Naive B cell (primary cell): ENCODE measurements around the gene SYCP3. TPM values are rescaled to one million over a fixed set of nuclear protein-coding genes. Genes with fewer than 3 reads are reported as not detected.
"Not testable (repeated sequence)": the region's sequence is repeated elsewhere in the genome, so short reads cannot be mapped to it uniquely, and the experiment has no call there.

Experiments used
- ATAC-seq, 2 donors: fragments of 150-1000 bp; cut with Tn5 transposase; 2 replicates each; pipeline ENCODE4 v1.10.0; 2021; ENCODE audit warnings: low read depth in 2 of 2, mild to moderate bottlenecking in 2 of 2, moderate library complexity in 2 of 2
- DNase-seq: peaks from one replicate; pipeline ENCODE4 v3.0.0; 2022
- H3K27ac Mint-ChIP-seq, 6 donors: one replicate each; pipeline ENCODE4 v1.8.0; 2020 to 2022; ENCODE audit warnings: mild to moderate bottlenecking in 6 of 6, mixed read lengths in 6 of 6, moderate library complexity in 5 of 6, inconsistent platforms in 2 of 6
- H3K27me3 Mint-ChIP-seq, 3 donors: one replicate each; pipeline ENCODE4 v1.8.0; 2021 to 2022; ENCODE audit warnings: mixed read lengths in 3 of 3, mild to moderate bottlenecking in 1 of 3
- H3K36me3 Mint-ChIP-seq, 2 donors: one replicate each; pipeline ENCODE4 v1.8.0; 2020 to 2022; ENCODE audit warnings: mixed read lengths in 2 of 2, inconsistent platforms in 1 of 2, mild to moderate bottlenecking in 1 of 2
- H3K4me1 Mint-ChIP-seq, 3 donors: one replicate each; pipeline ENCODE4 v1.8.0; 2020 to 2022; ENCODE audit warnings: mixed read lengths in 3 of 3, inconsistent platforms in 1 of 3, mild to moderate bottlenecking in 1 of 3, moderate library complexity in 1 of 3
- H3K4me3 Mint-ChIP-seq, 8 donors: one replicate each; pipeline ENCODE4 v1.8.0; 2020 to 2022; ENCODE audit warnings: mild to moderate bottlenecking in 8 of 8, mixed read lengths in 8 of 8, moderate library complexity in 8 of 8, inconsistent platforms in 2 of 8
- H3K9me3 Mint-ChIP-seq, 7 donors: one replicate each; pipeline ENCODE4 v1.8.0; 2020 to 2022; ENCODE audit warnings: mixed read lengths in 7 of 7, mild to moderate bottlenecking in 5 of 7, inconsistent platforms in 2 of 7, moderate library complexity in 1 of 7
- polyA plus RNA-seq, 6 donors: library from polyadenylated mRNA; unstranded; fragments of 300-500 nt; fragmentation: Illumina TruSeq; gene quantifications; one replicate each; pipeline ENCODE4 v1.2.3, GENCODE V29; 2021; ENCODE audit warnings: low read depth in 6 of 6

The SYCP3 gene
- polyA plus RNA-seq, 6 donors from 2014 or later: 0.74 to 1.6 (median 0.78) TPM

DNA sequence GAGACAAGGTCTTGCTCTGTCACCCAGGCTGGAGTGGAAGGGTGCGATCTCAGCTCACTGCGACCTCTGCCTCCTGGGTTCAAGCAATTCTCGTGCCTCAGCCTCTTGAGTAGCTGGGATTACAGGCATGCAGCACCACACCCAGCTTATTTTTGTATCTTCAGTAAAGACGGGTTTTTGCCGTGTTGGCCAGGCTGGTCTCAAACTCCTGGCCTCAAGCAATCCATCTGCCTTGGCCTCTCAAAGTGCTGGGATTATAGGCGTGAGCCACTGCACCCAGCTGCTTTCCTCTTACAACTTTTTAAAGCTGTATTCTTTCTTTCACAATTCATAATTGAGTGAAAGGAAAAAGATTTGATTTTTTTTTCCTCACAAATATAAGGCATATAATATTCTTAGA is 57.6 kb downstream of the SYCP3 start:
- H3K9me3 Mint-ChIP-seq, H3K4me1 Mint-ChIP-seq, H3K27me3 Mint-ChIP-seq, H3K27ac Mint-ChIP-seq, H3K4me3 Mint-ChIP-seq, ATAC-seq, DNase-seq, H3K36me3 Mint-ChIP-seq: not testable (repeated sequence)

DNA sequence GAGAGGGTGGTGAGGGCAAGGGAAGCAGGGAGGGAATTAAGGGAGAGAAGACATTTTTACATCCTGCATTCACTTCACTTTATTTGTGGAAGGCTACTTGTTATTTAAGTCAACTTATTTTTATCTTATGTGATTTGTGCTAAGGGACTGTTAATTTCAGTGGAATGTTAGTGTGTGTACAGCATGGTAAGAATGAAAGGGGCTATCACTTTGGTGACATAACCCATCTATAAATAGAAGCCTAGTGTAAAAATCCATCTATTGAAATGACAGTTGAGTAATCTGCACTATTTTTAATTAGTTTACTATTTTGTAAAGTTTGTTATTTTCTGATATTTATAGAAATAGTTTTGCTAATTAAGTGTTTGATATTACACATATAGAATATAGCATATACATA is 58.6 kb downstream of the SYCP3 start:
- ATAC-seq: no peak
- DNase-seq: no peak
- Mint-ChIP-seq H3K4me1 (peaks cover 3 to 7% (median 6%) of the 10 kb centered on the region in 3 donors), H3K36me3 (no peaks in the 10 kb centered on the region), H3K9me3 (no peaks in the 10 kb centered on the region), H3K4me3 (no peak overlapping the region), H3K27ac (no peak overlapping the region), H3K27me3 (no peaks in the 10 kb centered on the region)

DNA sequence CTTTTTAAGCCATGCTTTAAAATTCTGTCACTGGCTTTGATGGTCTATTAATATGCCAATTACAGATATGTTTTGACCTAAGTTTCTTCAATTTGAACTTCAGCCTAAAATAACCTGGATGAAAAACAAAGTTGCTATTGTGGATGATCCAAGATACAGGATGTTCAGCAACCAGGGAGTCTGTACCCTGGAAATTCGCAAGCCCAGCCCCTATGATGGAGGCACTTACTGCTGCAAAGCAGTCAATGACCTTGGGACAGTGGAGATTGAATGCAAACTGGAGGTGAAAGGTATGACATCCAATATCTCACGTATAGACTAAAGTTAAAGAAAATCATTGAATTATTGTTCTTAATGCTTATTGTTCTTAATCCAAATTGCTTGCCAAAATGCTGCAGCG is 59.0 kb downstream of the SYCP3 start:
- no peaks in the 10 kb centered on the region for H3K27me3 Mint-ChIP-seq
- H3K27ac Mint-ChIP-seq: no peak overlapping the region
- no peak for ATAC-seq
- no peaks in the 10 kb centered on the region for H3K9me3 Mint-ChIP-seq
- DNase-seq: no peak
- peaks cover 3 to 7% (median 6%) of the 10 kb centered on the region in 3 donors for H3K4me1 Mint-ChIP-seq
- no peak overlapping the region for H3K4me3 Mint-ChIP-seq
- H3K36me3 Mint-ChIP-seq: no peaks in the 10 kb centered on the region

Other genes with a start within 250 kb of the SYCP3 start
- not detected for gene MYBPC1, start 144.5 kb downstream of the SYCP3 start, polyA plus RNA-seq
- 100 to 1,000 TPM in 3 of 6 donors, 10 to 100 TPM in 3; 88.3 to 185 (median 105) TPM for gene CHPT1, start 41.8 kb downstream of the SYCP3 start, polyA plus RNA-seq
- 10 to 100 TPM; 29.8 to 39.8 (median 33.7) TPM for gene GNPTAB, start 91.5 kb upstream of the SYCP3 start, polyA plus RNA-seq
- gene DRAM1, start 138.1 kb upstream of the SYCP3 start, polyA plus RNA-seq: 1 to 10 TPM in 5 of 6 donors, not detected in 1; 3.2 to 7.5 (median 6.4) TPM